Suprapubic skin (tissue), 4 donors: ENCODE measurements around the gene FRAS1.

ENCODE experiments used
- EP300 ChIP-seq: sonication (generic); formaldehyde crosslinking; IDR thresholded peaks from one replicate; pipeline ENCODE4 v1.6.1; 2017; ENCODE audit warnings: antibody characterized with exemption
- POLR2A ChIP-seq, 2 donors: fragments of 450-650 bp; IDR thresholded peaks; one replicate each; pipeline ENCODE4 v1.6.1; 2017; ENCODE audit warnings: antibody characterized with exemption in 2 of 2, mild to moderate bottlenecking in 2 of 2, moderate library complexity in 2 of 2
- POLR2AphosphoS5 ChIP-seq, 3 donors: sonication (generic); formaldehyde crosslinking; IDR thresholded peaks; one replicate each; pipeline ENCODE4 v1.6.1; 2017; ENCODE audit warnings: antibody characterized with exemption in 3 of 3
- TF ChIP-seq, protein P1 (sequence below), 2 donors: fragments of 200-600 bp in 1 of 2; fragments of 450-650 bp in 1 of 2; sonication (generic) in 1 of 2; IDR thresholded peaks; one replicate each; pipeline ENCODE4 v1.5.1; 2016 to 2019; ENCODE audit warnings: antibody characterized with exemption in 2 of 2, mild to moderate bottlenecking in 1 of 2, moderate library complexity in 1 of 2

DNA sequence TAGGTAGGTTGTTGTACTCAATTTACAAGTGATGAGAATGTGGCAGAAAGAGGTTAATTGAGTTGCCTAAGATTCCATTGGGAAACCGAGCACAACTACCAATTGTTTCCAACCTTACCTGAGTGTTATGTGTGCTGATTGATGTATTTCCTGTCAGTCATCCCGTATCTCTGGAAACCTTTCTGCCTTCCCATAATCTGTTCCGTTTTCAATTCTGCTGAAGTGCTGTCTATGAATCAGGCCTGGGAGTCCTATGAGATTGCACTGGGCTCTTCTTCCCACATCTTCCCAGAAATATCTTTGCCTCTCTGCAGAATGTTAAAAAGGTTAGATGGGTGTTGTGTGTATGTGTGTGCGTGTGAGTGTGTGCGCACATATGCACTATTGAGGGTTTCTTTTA, 264.9 kb downstream of the FRAS1 start:
- TF ChIP-seq, protein P1, sequence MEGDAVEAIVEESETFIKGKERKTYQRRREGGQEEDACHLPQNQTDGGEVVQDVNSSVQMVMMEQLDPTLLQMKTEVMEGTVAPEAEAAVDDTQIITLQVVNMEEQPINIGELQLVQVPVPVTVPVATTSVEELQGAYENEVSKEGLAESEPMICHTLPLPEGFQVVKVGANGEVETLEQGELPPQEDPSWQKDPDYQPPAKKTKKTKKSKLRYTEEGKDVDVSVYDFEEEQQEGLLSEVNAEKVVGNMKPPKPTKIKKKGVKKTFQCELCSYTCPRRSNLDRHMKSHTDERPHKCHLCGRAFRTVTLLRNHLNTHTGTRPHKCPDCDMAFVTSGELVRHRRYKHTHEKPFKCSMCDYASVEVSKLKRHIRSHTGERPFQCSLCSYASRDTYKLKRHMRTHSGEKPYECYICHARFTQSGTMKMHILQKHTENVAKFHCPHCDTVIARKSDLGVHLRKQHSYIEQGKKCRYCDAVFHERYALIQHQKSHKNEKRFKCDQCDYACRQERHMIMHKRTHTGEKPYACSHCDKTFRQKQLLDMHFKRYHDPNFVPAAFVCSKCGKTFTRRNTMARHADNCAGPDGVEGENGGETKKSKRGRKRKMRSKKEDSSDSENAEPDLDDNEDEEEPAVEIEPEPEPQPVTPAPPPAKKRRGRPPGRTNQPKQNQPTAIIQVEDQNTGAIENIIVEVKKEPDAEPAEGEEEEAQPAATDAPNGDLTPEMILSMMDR (IDR thresholded peaks at IDR 0.05), result no peak
- no peak for TF ChIP-seq POLR2A (IDR thresholded peaks at IDR 0.05)
- TF ChIP-seq POLR2AphosphoS5 (IDR thresholded peaks at IDR 0.05), result no peak
- no peak for TF ChIP-seq EP300
